Endothelial cell of umbilical vein (primary cell): ENCODE data around the gene TUBB2A. TPM values are rescaled to one million over a fixed set of nuclear protein-coding genes. Genes with fewer than 3 reads are reported as not detected.
A peak's percentile ranks its signal among the peaks of the same experiment; 100 is the strongest.

Source experiments
- Bru-seq: library from RNA; stranded (reverse); fragments of 400-500 nt; gene quantifications from one replicate; lab custom pipeline; 2021; lab: Mats Ljungman, UMichigan
- BruChase-seq, 2 experiments: library from RNA; stranded (reverse); fragments of 400-500 nt; gene quantifications; one replicate each; lab custom pipeline; 2021; lab: Mats Ljungman, UMichigan
- BruUV-seq: library from RNA; stranded (reverse); fragments of 400-500 nt; replicated peaks from 2 replicates; lab custom pipeline; 2021; lab: Mats Ljungman, UMichigan
- CTCF ChIA-PET: fragments of 300-600, 350-600 bp; sonication (Branson Sonifier 250); formaldehyde crosslinking; loops from one replicate; lab custom pipeline; 2021; ENCODE audit warnings: antibody characterized with exemption, inconsistent platforms; lab: Charles Lee
- POLR2A ChIA-PET: fragments of 300-600, 350-600 bp; sonication (Branson Sonifier 250); formaldehyde crosslinking; loops from one replicate; lab custom pipeline; 2021; ENCODE audit warnings: antibody characterized with exemption, inconsistent platforms; lab: Charles Lee
- DNase-seq: peaks from one replicate; pipeline ENCODE4 v3.0.0-alpha.2; 2011; ENCODE audit warnings: low read depth, low spot score
- FAIRE-seq: peaks from 2 replicates; lab custom pipeline; 2011; peaks lifted over from hg19 to GRCh38; lab: Jason Lieb, UNC
- H2AFZ ChIP-seq: 2 replicates; pipeline ENCODE4 v1.6.0; 2012; ENCODE audit warnings: low read depth, low read length, control low read depth, inconsistent platforms
- H3K27ac ChIP-seq: 2 replicates; pipeline ENCODE4 v1.5.1; 2011; ENCODE audit warnings: low read depth, mild to moderate bottlenecking, control low read depth, low read length, moderate library complexity; ENCODE audit not compliant: insufficient read depth
- H3K27me3 ChIP-seq, 2 experiments: 2 replicates each; pipeline versions ENCODE4 v1.6.0 to v1.6.1; 2011; ENCODE audit warnings: low read length in 2 of 2, mixed read lengths in 1 of 2; ENCODE audit not compliant: control insufficient read depth in 2 of 2, insufficient read depth in 2 of 2
- H3K36me3 ChIP-seq, 2 experiments: 2 replicates in 1 of 2; 3 replicates in 1 of 2; pipeline ENCODE4 v1.5.1; 2011; ENCODE audit warnings: low read length in 2 of 2, mild to moderate bottlenecking in 1 of 2, moderate library complexity in 1 of 2; ENCODE audit not compliant: control insufficient read depth in 2 of 2, insufficient read depth in 2 of 2; ENCODE audit errors: extremely low read depth in 1 of 2
- H3K4me1 ChIP-seq: 3 replicates; pipeline ENCODE4 v1.5.1; 2011; ENCODE audit warnings: mild to moderate bottlenecking, low read length; ENCODE audit not compliant: control insufficient read depth, insufficient read depth; ENCODE audit errors: extremely low read depth
- H3K4me2 ChIP-seq: 2 replicates; pipeline ENCODE4 v1.6.1; 2011; ENCODE audit warnings: low read length, control low read depth, mixed read lengths; ENCODE audit not compliant: insufficient read depth
- H3K4me3 ChIP-seq, 3 experiments: fragments of 200-600 bp in 1 of 3; sonication (generic), shearing (Covaris generic) in 1 of 3; replicated peaks in 1 of 3; 2 replicates each; pipeline ENCODE4 v1.5.1; 2011 to 2016; ENCODE audit warnings: control low read depth in 3 of 3, low read length in 3 of 3, mild to moderate bottlenecking in 2 of 3, inconsistent platforms in 1 of 3, low read depth in 1 of 3, moderate library complexity in 1 of 3; ENCODE audit not compliant: insufficient read depth in 1 of 3
- H3K79me2 ChIP-seq: 2 replicates; pipeline ENCODE4 v1.6.0; 2012; ENCODE audit warnings: low read length, inconsistent platforms; ENCODE audit not compliant: control insufficient read depth, insufficient read depth
- H3K9ac ChIP-seq: replicated peaks from 2 replicates; pipeline ENCODE3; 2011; ENCODE audit warnings: low read length, control low read depth; ENCODE audit not compliant: insufficient read depth; ENCODE audit errors: extremely low read depth
- H3K9me1 ChIP-seq: replicated peaks from 3 replicates; pipeline ENCODE4 v1.6.0; 2011; ENCODE audit warnings: mild to moderate bottlenecking, low read length; ENCODE audit not compliant: control insufficient read depth, insufficient read depth; ENCODE audit errors: extremely low read depth
- H3K9me3 ChIP-seq: replicated peaks from 2 replicates; pipeline ENCODE4 v1.5.1; 2012; ENCODE audit warnings: low read length, inconsistent platforms; ENCODE audit not compliant: control insufficient read depth, insufficient read depth
- H4K20me1 ChIP-seq: replicated peaks from 2 replicates; pipeline ENCODE3; 2011; ENCODE audit warnings: mild to moderate bottlenecking, low read length; ENCODE audit not compliant: control insufficient read depth, insufficient read depth; ENCODE audit errors: extremely low read depth
- CTCF ChIP-seq, 2 donors: IDR thresholded peaks; 1 replicate in 1 of 2; 2 replicates in 1 of 2; pipeline ENCODE4 v1.5.1; 2011; ENCODE audit warnings: low read length in 2 of 2, mild to moderate bottlenecking in 2 of 2, moderate library complexity in 2 of 2, control low read depth in 1 of 2, inconsistent platforms in 1 of 2, low read depth in 1 of 2; ENCODE audit not compliant: insufficient read depth in 1 of 2; ENCODE audit errors: extremely low read depth in 1 of 2
- EZH2 ChIP-seq: IDR thresholded peaks from 2 replicates; pipeline ENCODE4 v1.6.1; 2012; ENCODE audit warnings: borderline replicate concordance, low read depth, mild to moderate bottlenecking, moderate library complexity, low read length, inconsistent platforms; ENCODE audit not compliant: severe bottlenecking
- FOS ChIP-seq: IDR thresholded peaks from 2 replicates; pipeline ENCODE4 v1.6.1; 2011; ENCODE audit warnings: mild to moderate bottlenecking, low read length, moderate library complexity, borderline replicate concordance; ENCODE audit not compliant: insufficient read depth
- GATA2 ChIP-seq: IDR thresholded peaks from 2 replicates; pipeline ENCODE4 v1.7.0; 2011; ENCODE audit warnings: low read depth, mild to moderate bottlenecking, moderate library complexity, mixed read lengths, low read length; ENCODE audit not compliant: insufficient read length, insufficient read depth
- JUN ChIP-seq: IDR thresholded peaks from 2 replicates; pipeline ENCODE4 v1.6.1; 2011; ENCODE audit warnings: borderline replicate concordance, low read depth; ENCODE audit not compliant: insufficient read length, insufficient read depth
- MYC ChIP-seq: IDR thresholded peaks from one replicate; pipeline ENCODE4 v1.6.1; 2011; ENCODE audit warnings: mild to moderate bottlenecking, low read depth, low read length
- POLR2A ChIP-seq: IDR thresholded peaks from 2 replicates; pipeline ENCODE4 v1.6.1; 2012; ENCODE audit warnings: low read depth, mild to moderate bottlenecking, control low read depth, low read length
- POLR2AphosphoS5 ChIP-seq: IDR thresholded peaks from 2 replicates; pipeline ENCODE4 v1.6.1; 2012; ENCODE audit warnings: low read depth, mild to moderate bottlenecking, control low read depth, low read length, moderate library complexity; ENCODE audit not compliant: insufficient read depth
- dilution Hi-C: fragments of 300-500 bp; cut with MboI; formaldehyde crosslinking; loops from one replicate; pipeline ENCODE4 v1.15.0; 2019; ENCODE audit warnings: low sequenced_read_pairs; ENCODE audit not compliant: extremely low pct_ligation_motif_present
- intact Hi-C: fragments of 100-400 bp; cut with micrococcal nuclease; formaldehyde crosslinking; loops from one replicate; pipeline ENCODE4 v1.10.0; 2022
- long read RNA-seq: library from polyadenylated mRNA; stranded (forward); transcript quantifications from one replicate; pipeline ENCODE4 v2.0.0, GENCODE V29; 2021
- polyA minus RNA-seq, 3 experiments: library from RNA; depleted of rRNA, polyadenylated mRNA; stranded (reverse); fragments of >200 nt; gene quantifications; 1 replicate in 1 of 3; 2 replicates in 2 of 3; pipeline ENCODE4 v1.2.3, GENCODE V29; 2011
- polyA plus RNA-seq, 4 experiments: library from polyadenylated mRNA; depleted of rRNA in 3 of 4; stranded (reverse) in 3 of 4; unstranded in 1 of 4; fragments of >200 nt; gene quantifications; 2 replicates each; pipeline versions ENCODE4 v1.2.1 to v1.2.3, GENCODE V29; 2011 to 2012; ENCODE audit warnings: missing spikeins in 1 of 4
- total RNA-seq: library from RNA; stranded (reverse); gene quantifications from 2 replicates; pipeline ENCODE4 v1.2.3, GENCODE V29; 2021
- TF ChIP-seq, protein P1 (sequence below): IDR thresholded peaks from 2 replicates; pipeline ENCODE4 v1.6.1; 2011; ENCODE audit not compliant: insufficient read depth, insufficient read length

The TUBB2A gene
- total RNA-seq (73.2 and 80.3 TPM in 2 replicates), polyA plus RNA-seq (99.2 and 128 TPM in 2 replicates), polyA minus RNA-seq (56.4 and 61.2 TPM in 2 replicates), Bru-seq, nascent RNA (percentile 71 among the genes with signal in this experiment), BruChase-seq, experiment 1, labeled RNA remaining after a 6-hour chase (percentile 81 among the genes with signal in this experiment), BruChase-seq, experiment 2, labeled RNA remaining after a 2-hour chase (percentile 67 among the genes with signal in this experiment)
- 78.6 and 88.9 TPM in 2 replicates for polyA plus RNA-seq (2011; cell fraction: cytosol; rRNA removed)
- 47.8 and 51.7 TPM in 2 replicates for polyA plus RNA-seq (2011; cell fraction: nucleus; rRNA removed)
- polyA plus RNA-seq (2012), result 86.4 and 95.8 TPM in 2 replicates
- 10.5 TPM for polyA minus RNA-seq (2011; cell fraction: cytosol; rRNA and poly(A)+ RNA removed)
- polyA minus RNA-seq (2011; cell fraction: nucleus; rRNA and poly(A)+ RNA removed), result 14.7 and 17.8 TPM in 2 replicates
- long read RNA-seq, transcript TUBB2A-201 (4 exons, 1,595 nt), result major isoform, 153 of 273 reads
- long read RNA-seq, partial matches to known transcripts, result 3 of 273 reads
- long read RNA-seq, other reads (novel, unspliced or antisense), result 113 of 273 reads

DNA sequence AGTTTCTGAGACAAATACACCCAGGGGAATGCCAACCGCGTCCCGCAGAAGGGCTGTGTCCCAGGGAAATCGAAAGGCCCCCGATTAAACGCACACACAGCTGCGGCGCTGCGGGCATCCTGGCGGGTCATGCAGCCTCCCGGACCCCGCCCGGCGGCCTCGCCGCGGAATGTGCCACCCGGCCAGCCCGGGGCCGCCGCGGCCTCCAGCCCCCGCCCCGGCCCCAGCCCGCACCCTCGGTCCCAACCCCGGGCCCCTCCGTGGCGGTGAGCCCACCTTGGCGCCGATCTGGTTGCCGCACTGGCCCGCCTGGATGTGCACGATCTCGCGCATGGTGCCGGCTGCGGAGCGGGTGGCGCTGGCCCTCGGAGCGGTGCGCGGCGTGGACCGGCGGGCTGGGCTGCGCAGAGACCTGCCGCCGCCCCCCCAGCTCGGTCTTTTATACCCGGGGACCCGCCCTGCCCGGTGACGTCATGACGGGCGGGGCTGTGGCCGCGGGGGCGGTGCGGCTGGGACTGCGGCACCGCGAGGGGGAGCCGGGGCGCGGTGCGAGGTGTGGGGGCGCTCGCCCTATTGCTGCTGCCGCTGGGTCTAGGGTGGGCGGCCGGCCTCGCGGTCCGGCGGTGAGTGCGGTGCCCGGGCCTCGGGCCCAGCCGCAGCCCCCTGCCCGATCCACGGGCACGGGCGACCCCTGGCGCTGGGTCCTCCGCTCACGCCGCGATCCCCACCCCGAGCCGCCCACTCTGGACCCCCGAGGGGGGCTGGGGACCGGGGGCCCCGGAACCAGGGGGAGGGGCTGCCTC, at the start of gene TUBB2A:
Gene TUBB2A (minus strand): TSS at position 414 of the 803 bp plus-strand sequence. CDS start 81 bp downstream, at position 333.
- H3K9me1 ChIP-seq, result no peaks in the 10 kb centered on the region
- peaks cover 3% of the 10 kb centered on the region for H3K4me1 ChIP-seq
- TF ChIP-seq, protein P1, sequence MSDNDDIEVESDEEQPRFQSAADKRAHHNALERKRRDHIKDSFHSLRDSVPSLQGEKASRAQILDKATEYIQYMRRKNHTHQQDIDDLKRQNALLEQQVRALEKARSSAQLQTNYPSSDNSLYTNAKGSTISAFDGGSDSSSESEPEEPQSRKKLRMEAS, result no peak
- TF ChIP-seq JUN (no peak), MYC (no peak), CTCF (IDR thresholded peaks at IDR 0.05; ENCODE audit: extremely low read depth in 1 of 2, insufficient read depth in 1 of 2, low read depth in 1 of 2, low read length in 2 of 2) (peak; percentile 48 to 49), POLR2A (peak; percentile 98), GATA2 (no peak), EZH2 (no peak), POLR2AphosphoS5 (peak; percentile 99), FOS (peak; percentile 23)
- peaks cover 2% of the 10 kb centered on the region for H3K79me2 ChIP-seq
- DNase-seq, result peak; percentile 72
- peaks cover 0 to 8% of the 10 kb centered on the region in 2 experiments for H3K36me3 ChIP-seq
- no peaks in the 10 kb centered on the region for H3K9me3 ChIP-seq
- peak within 1 kb of the TSS; percentile 74 for H3K27ac ChIP-seq
- H2AFZ ChIP-seq, result peak within 1 kb of the TSS; percentile 50
- ChIA-PET CTCF (interaction anchor here (0.6 to 3.9 kb wide), 22 partner anchors 8 to 575 kb away, joined by 3 to 45 read pairs (median 4); partner anchors contain the start of genes BPHL, NQO2 and PSMG4), POLR2A (interaction anchor here (0.7 to 1.5 kb wide), 6 partner anchors 9 to 101 kb away, joined by 3 to 7 read pairs (median 4); no protein-coding TSS in a partner anchor)
- H3K4me2 ChIP-seq, result peak within 1 kb of the TSS; percentile 76
- intact Hi-C loops, result loop anchor here (1.0 to 5.0 kb wide), 5 partner anchors 39 to 101 kb away; partner anchors contain the start of genes BPHL, PSMG4 and RIPK1
- no peaks in the 10 kb centered on the region for H3K27me3 ChIP-seq
- no TSS peak for BruUV-seq
- H3K4me3 ChIP-seq, result peak within 1 kb of the TSS; percentile 70 to 88 (median 84)
- dilution Hi-C loops, result no loop called here
- peak within 1 kb of the TSS; percentile 88 for H3K9ac ChIP-seq
- no peaks in the 10 kb centered on the region for H4K20me1 ChIP-seq
- FAIRE-seq, result peak; percentile 67
